GM12875 (cell line): Measurements from ENCODE around the gene BDKRB2.

ENCODE experiments used
- H3K4me3 ChIP-seq: one replicate; pipeline ENCODE4 v1.5.1; 2011; ENCODE audit warnings: low read depth, low read length, control low read depth
- TF ChIP-seq, protein P1 (sequence below): IDR thresholded peaks from 2 replicates; pipeline ENCODE4 v1.5.1; 2011; ENCODE audit warnings: low read depth, mild to moderate bottlenecking, control low read depth, inconsistent platforms, low read length, moderate library complexity, borderline replicate concordance; ENCODE audit not compliant: insufficient read depth

BDKRB2 gene

DNA sequence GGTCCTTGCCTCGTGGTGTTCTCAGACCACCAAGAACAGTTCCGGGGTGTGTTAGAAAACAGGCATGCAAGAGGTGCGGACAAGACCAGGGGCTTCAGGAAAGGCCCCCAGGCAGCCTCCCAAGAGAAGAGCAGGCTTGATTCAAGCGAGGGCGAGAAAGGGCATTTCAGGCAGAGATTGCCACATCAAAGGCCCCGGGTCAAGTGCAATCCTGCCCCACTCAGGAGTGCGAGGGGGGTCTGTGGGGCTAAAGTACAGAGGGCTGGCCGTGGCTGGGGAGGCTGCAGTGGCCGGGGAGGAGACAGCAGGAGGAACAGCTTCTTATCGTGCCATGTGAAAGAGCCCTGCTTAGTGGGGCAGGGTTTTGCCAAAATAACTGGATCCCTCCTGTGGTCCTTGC lies 2.7 kb upstream of the BDKRB2 start:
- TF ChIP-seq, protein P1, sequence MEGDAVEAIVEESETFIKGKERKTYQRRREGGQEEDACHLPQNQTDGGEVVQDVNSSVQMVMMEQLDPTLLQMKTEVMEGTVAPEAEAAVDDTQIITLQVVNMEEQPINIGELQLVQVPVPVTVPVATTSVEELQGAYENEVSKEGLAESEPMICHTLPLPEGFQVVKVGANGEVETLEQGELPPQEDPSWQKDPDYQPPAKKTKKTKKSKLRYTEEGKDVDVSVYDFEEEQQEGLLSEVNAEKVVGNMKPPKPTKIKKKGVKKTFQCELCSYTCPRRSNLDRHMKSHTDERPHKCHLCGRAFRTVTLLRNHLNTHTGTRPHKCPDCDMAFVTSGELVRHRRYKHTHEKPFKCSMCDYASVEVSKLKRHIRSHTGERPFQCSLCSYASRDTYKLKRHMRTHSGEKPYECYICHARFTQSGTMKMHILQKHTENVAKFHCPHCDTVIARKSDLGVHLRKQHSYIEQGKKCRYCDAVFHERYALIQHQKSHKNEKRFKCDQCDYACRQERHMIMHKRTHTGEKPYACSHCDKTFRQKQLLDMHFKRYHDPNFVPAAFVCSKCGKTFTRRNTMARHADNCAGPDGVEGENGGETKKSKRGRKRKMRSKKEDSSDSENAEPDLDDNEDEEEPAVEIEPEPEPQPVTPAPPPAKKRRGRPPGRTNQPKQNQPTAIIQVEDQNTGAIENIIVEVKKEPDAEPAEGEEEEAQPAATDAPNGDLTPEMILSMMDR = no peak

DNA sequence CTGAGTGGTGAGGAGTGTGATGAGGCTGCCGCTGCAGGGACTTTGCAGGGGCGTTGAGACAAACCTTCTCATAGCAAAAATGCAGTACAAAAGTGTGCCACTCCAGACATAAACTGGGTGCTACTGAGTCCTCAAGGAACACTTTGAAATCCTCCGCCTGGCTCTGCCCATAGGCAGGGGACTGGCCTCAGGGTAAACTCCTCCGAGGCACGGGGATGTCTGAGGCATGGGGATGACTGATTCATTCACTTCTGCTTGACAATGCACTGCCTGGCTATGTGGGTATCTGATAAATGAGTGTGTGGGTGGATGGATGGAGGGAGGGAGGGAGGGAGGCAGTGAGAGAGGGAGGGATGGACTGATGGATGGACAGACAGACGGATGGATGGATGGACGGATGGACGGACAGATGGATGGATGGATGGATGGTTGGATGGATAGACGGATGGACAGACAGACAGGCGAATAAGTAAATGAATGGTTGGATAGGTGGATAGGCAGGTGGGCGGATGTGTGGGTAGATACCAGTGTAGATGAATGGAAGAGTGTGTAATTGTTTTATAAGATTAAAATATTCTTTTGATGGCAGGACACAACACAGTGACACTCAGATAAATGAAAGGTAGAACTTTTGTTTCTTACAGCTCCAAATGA lies 2.1 kb upstream of the BDKRB2 start:
- TF ChIP-seq, protein P1 = no peak
- H3K4me3 ChIP-seq = no peak overlapping the region

More for the DNA sequence above, 2.7 kb upstream of the BDKRB2 start:
- no peak overlapping the region for H3K4me3 ChIP-seq

DNA sequence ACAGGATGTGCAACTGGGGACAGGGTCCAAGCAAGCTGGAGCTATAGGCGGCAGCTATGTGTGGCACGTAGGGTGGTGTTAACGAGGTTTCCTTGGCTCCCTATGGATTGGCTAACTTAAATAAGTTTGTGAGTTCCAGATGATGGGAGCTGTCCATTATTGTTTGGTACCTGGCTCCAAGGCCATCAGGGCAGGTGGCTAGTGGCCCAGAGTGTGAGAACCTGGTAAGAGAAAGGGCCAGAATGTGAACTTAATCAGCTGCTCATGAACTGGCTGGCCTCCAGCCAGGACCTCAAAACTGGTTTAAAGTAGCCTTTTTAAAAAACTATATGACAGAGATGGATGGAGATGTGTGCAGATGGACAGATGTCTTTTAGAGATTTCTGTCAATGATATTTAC lies 1.5 kb upstream of the BDKRB2 start:
- TF ChIP-seq, protein P1 = no peak
- H3K4me3 ChIP-seq = no peak overlapping the region

DNA sequence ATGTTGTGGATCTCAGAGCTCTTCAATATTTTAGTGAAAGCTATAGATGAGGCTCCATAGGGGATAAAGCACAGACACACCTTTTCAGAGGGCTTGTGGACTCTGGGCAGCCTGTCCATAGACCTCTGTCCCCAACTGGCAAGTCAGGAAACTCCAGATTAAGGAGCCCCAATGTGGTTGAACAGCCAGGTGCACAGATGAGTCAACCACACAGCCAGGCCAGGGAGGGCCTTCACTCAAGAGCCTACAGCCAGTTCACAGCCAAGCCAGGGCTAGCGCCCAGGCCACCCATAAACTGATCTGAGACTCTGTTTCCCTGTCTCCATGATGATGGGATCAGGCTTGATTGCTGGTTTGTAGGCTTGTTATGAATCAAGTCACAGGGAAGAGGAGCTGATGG lies 1.0 kb upstream of the BDKRB2 start:
- TF ChIP-seq, protein P1 = no peak
- H3K4me3 ChIP-seq = no peak overlapping the region

DNA sequence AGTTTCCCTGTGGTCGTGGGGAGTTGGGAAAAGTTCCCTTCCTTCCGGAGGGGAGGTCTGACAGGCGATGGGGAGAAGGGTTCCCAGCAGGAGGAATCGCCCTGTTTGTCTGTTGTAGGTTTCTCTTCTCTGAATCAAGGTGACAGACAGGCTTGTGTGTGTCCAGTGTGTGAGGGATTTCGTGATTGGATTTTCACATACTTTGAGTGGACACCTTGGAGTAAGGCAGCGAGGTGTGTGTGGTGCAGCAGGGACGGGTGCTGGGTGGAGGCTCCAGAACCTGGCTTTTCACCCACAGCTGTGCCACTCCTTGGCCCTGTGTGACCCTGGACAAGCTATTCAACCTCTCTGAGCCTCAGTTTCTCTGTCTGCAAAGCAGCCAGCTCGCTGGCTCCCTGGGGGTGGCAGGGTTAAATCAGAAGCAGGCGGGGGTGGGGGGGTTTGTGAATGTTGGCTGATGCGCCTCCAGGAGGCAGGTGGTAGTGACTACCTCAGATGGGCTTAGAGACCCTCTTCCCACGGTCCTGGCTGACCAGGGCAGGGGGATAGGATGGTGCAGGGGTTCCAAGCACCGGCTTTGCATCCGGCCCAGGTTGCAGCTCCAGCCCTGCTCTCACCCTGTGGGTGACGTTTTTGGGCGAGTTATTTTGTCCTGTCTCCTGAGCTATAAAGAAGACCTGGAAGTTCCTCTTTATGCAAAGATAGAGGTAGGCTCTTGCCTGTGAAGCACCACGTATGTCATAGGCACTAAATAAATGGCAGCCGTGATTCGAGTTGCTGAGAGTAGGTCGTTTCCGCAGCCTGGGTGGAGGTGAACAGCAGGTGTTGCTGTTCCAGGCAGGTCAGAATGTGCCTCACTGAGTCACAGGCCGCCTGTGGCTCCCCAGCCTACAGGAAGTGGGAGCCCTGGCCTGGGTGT lies 679 bp downstream of the BDKRB2 start:
- TF ChIP-seq, protein P1 = no peak
- no peak overlapping the region for H3K4me3 ChIP-seq

DNA sequence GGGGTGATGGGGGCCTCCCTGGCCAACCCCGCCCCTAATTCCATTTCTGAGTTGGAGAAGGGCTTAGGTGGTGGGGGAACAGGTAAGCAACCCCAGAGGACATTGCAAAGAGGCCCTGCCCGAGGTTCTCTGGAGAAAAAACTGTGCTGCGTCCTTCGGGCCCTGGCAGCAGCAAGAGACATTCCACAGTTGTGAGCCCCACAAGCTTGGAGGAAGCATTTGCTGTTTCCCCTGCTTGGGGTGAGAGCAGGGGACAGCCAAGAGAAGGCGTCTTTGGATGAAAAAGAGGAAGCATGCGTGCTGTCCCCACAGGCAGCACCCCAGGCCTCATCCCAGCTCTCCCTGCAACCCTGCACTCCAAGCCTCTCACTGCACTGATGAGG lies 1.3 kb downstream of the BDKRB2 start:
- no peak overlapping the region for H3K4me3 ChIP-seq
- TF ChIP-seq, protein P1 = no peak
